Thymus (tissue), 11 donors: ENCODE data around the gene TCF7. TPM values are rescaled to one million over a fixed set of nuclear protein-coding genes. Genes with fewer than 3 reads are reported as not detected.
A peak's percentile ranks its signal among the peaks of the same experiment; 100 is the strongest.
"Not testable (repeated sequence)": the region's sequence is repeated elsewhere in the genome, so short reads cannot be mapped to it uniquely, and the experiment has no call there.

Source experiments
- DNase-seq, 9 donors: peaks; one replicate each; pipeline ENCODE4 v3.0.0-alpha.2; 2013; ENCODE audit warnings: low spot score in 9 of 9, low read depth in 6 of 9, missing footprints in 1 of 9
- H3K27ac ChIP-seq, 2 donors: one replicate each; pipeline ENCODE4 v1.5.1; 2013; ENCODE audit warnings: control low read depth in 1 of 2, low read depth in 1 of 2, low read length in 1 of 2, mild to moderate bottlenecking in 1 of 2, moderate library complexity in 1 of 2
- H3K27me3 ChIP-seq, 2 donors: one replicate each; pipeline ENCODE4 v1.5.1; 2013; ENCODE audit warnings: low read length in 1 of 2; ENCODE audit not compliant: control insufficient read depth in 2 of 2, insufficient read depth in 1 of 2
- H3K36me3 ChIP-seq, 2 donors: one replicate each; pipeline ENCODE4 v1.5.1; 2013; ENCODE audit warnings: low read length in 1 of 2, mild to moderate bottlenecking in 1 of 2, moderate library complexity in 1 of 2; ENCODE audit not compliant: control insufficient read depth in 2 of 2, insufficient read depth in 2 of 2
- H3K4me1 ChIP-seq, 2 donors: one replicate each; pipeline ENCODE4 v1.5.1; 2013; ENCODE audit warnings: low read length in 2 of 2; ENCODE audit not compliant: control insufficient read depth in 2 of 2, insufficient read depth in 2 of 2
- H3K4me3 ChIP-seq, 2 donors: one replicate each; pipeline ENCODE4 v1.5.1; 2013; ENCODE audit warnings: low read length in 2 of 2, control low read depth in 1 of 2, mild to moderate bottlenecking in 1 of 2
- H3K9me3 ChIP-seq, 2 donors: one replicate each; pipeline ENCODE4 v1.5.1; 2013; ENCODE audit warnings: low read length in 1 of 2, mild to moderate bottlenecking in 1 of 2; ENCODE audit not compliant: control insufficient read depth in 2 of 2, insufficient read depth in 1 of 2
- WGBS: extraction: QIAGEN DNeasy Blood & Tissue Kit; methylation state at CpG from one replicate; pipeline ENCODE4 v1.1.7; 2013; 5-methylcytosine and 5-hydroxymethylcytosine counted together
- polyA plus RNA-seq: library from polyadenylated mRNA; stranded (reverse); fragments of 200-250 nt; gene quantifications from one replicate; pipeline ENCODE4 v1.2.3, GENCODE V29; 2013
- total RNA-seq: library from RNA; stranded (reverse); fragments of 120-200 nt; gene quantifications from one replicate; pipeline ENCODE4 v1.2.4, GENCODE V29; 2013
- donor health status: healthy.

Gene TCF7
- total and polyA plus RNA-seq, 2 donors, result 247 to 265 TPM

DNA sequence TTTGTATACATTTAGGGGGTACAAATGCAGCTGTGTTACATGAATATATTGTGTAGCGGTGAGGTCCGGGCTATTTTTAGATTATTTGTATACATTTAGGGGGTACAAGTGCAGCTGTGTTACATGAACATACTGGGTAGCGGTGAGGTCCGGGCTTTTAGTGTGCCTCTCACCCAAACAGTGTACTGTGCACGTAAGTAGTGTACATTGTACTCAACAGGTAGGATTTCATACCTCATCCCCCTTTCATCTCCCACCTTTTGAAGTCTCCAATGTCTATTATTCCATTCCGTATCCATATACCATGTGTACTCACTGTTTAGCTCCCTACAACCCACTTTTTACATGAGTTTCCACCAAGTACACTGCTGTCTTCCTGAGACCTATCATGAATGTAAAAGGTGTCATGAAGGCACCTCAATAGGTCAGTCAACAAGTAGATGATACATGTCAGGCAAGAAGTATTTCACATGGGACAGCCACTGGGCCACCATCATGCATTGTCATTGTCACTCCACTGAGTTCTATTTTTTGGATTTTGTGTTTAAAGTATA lies 34.6 kb downstream of the TCF7 start:
- no peaks in the 10 kb centered on the region for H3K27me3 ChIP-seq
- peaks cover 0 to 56% of the 10 kb centered on the region in 2 donors for H3K4me1 ChIP-seq
- H3K27ac ChIP-seq, result peak overlapping the region; percentile 20 to 79
- WGBS, result 91% methylated on average over 6 of the region's 6 CpGs
- peaks cover 48 to 93% of the 10 kb centered on the region in 2 donors for H3K36me3 ChIP-seq
- DNase-seq, result peak in 3 of 9 donors; percentile 3 to 48 (median 21)
- no peaks in the 10 kb centered on the region for H3K9me3 ChIP-seq
- no peak overlapping the region for H3K4me3 ChIP-seq

DNA sequence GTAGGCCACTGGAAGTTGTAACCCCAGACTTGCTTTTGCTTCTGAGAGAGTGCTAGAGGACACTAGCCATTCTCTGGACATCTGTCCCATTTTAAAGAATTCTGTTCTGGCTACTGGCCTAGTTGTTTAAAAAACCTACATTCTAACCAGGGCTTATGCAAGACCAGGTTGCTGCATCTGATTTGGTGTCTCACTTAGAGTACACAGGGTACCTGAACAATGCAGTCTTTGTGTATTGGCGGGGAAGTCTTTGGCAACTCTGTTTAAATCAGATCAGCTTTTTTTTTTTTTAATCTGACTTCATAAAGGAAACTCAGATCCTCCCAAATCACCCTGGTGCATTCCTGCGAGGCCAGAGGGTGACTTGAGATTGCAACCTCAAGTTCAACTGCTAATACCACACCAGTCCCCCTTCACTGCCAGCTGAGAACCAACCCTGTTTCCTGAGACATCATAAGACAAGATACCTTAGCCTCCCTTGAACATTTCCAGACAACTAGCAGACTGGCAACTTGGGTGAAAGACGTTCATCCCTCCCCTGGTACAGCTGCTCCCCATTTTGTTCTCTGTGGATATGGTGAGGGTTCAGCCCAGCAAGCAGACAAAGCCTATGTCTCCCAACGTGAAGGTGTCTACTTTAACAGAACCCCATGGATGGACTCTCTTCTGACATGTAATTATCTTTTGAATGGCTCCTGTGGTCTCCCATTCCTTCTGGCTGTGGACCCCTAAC lies 35.3 kb downstream of the TCF7 start:
- no peak overlapping the region for H3K4me3 ChIP-seq
- WGBS, result 87% methylated on average over 4 of the region's 4 CpGs
- no peaks in the 10 kb centered on the region for H3K27me3 ChIP-seq
- H3K9me3 ChIP-seq, result no peaks in the 10 kb centered on the region
- H3K36me3 ChIP-seq, result peaks cover 43 to 91% of the 10 kb centered on the region in 2 donors
- peaks cover 0 to 50% of the 10 kb centered on the region in 2 donors for H3K4me1 ChIP-seq
- peak overlapping the region; percentile 66 to 79 for H3K27ac ChIP-seq
- DNase-seq, result peak in 3 of 9 donors; percentile 4 to 33 (median 6)

DNA sequence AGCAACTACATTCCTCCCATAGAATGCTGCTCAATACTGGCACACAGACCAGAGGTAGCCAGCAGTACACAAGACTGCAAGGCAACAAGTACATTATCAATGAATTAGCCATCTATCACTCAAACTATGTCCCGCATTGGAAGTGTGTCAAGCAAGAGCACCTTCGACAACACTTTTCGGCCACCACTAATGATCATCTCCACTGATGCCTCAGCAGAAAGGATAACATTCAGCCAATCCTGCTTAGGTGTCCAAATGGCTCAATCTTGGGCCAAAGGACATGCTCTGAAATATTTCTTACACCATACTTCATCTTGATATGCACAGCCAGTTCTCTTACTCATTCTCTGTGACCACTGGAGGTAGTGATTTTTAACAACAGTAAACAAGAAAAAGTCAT lies 37.2 kb downstream of the TCF7 start:
- Histone ChIP-seq H3K4me3 (no peak overlapping the region), H3K27me3 (no peaks in the 10 kb centered on the region), H3K4me1 (peaks cover 0 to 30% of the 10 kb centered on the region in 2 donors), H3K9me3 (no peaks in the 10 kb centered on the region), H3K36me3 (peaks cover 30 to 91% of the 10 kb centered on the region in 2 donors), H3K27ac (no peak overlapping the region)
- DNase-seq, result no peak
- 98% methylated on average over 3 of the region's 3 CpGs for WGBS

DNA sequence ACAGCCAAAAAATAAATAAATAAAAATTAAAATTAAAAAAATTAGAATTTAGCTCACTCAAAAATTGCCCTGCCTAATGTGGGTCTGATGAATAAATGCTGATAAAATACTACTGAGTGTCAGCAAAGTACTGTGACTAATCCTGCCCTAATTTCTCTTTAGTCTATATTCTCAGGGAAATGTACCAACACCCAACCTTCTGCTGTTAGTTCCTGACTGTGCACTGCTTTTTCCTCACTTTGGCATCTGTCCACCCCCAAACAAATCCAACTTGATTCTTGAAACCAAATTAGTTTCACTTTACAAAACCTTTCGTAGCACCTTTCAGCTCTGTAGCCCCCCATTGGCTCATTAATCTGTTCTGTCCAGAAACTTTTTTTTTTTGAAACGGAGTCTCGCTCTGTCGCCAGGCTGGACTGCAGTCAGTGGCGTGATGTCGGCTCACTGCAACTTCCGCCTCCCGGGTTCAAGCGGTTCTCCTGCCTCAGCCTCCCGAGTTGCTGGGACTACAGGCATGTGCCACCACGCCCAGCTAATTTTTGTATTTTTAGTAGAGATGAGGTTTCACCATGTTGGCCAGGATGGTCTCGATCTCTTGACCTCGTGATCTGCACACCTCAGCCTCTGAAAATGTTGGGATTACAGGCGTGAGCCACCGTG lies 37.8 kb downstream of the TCF7 start:
- 96% methylated on average over 15 of the region's 15 CpGs for WGBS
- Histone ChIP-seq H3K27ac (peak overlapping the region in 1 of 2 donors; percentile 25), H3K36me3 (peaks cover 24 to 86% of the 10 kb centered on the region in 2 donors), H3K4me1 (peaks cover 0 to 25% of the 10 kb centered on the region in 2 donors)
- not testable (repeated sequence) for H3K4me3 ChIP-seq, DNase-seq, H3K9me3 ChIP-seq, H3K27me3 ChIP-seq

DNA sequence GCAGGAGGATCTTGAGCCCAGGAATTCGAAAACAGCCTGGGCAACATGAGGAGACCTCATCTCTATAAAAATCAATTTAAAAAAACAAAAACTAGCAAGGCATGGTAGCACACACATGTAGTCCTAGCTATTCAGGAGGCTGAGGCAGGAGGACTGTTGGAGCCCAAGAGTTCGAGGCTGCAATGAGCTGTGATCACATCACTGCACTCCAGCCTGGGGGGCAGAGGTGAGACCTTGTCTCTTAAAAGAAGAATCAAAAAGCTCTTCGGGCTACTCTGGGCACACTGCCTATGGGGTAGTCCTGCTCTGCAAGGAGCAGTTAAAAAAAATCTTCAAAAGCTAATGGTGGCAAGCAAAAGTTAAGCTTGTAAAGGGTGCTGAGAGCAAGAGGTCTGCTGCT lies 38.8 kb downstream of the TCF7 start:
- H3K4me1 ChIP-seq, result peaks cover 0 to 23% of the 10 kb centered on the region in 2 donors
- H3K36me3 ChIP-seq, result peaks cover 22 to 88% of the 10 kb centered on the region in 2 donors
- no peaks in the 10 kb centered on the region for H3K27me3 ChIP-seq
- WGBS, result 99% methylated on average over 3 of the region's 3 CpGs
- no peak for DNase-seq
- no peak overlapping the region for H3K27ac ChIP-seq
- H3K9me3 ChIP-seq, result no peaks in the 10 kb centered on the region
- H3K4me3 ChIP-seq, result no peak overlapping the region

DNA sequence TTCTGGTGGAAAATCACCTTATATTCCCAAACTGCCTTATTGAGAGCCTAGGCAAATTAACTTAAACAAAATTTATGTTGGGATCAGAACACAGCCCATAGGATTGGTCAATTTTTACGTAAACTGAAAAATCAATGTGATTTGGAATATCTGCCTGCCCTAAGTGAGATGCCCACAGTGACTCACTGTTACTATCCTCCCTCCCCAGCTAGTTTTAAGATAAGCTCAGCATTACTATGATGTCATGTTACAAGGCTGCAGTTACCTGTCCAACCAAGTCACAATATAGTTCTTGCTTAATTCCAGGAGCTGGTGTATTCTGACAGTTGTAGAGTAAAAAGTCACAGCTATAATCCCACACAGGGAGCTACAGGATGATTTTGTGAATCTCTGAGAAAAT lies 39.2 kb downstream of the TCF7 start:
- Histone ChIP-seq H3K9me3 (no peaks in the 10 kb centered on the region), H3K27me3 (no peaks in the 10 kb centered on the region), H3K36me3 (peaks cover 22 to 88% of the 10 kb centered on the region in 2 donors), H3K27ac (no peak overlapping the region), H3K4me3 (no peak overlapping the region), H3K4me1 (peaks cover 0 to 23% of the 10 kb centered on the region in 2 donors)
- WGBS, result 100% methylated on average over 1 of the region's 1 CpG
- DNase-seq, result no peak

DNA sequence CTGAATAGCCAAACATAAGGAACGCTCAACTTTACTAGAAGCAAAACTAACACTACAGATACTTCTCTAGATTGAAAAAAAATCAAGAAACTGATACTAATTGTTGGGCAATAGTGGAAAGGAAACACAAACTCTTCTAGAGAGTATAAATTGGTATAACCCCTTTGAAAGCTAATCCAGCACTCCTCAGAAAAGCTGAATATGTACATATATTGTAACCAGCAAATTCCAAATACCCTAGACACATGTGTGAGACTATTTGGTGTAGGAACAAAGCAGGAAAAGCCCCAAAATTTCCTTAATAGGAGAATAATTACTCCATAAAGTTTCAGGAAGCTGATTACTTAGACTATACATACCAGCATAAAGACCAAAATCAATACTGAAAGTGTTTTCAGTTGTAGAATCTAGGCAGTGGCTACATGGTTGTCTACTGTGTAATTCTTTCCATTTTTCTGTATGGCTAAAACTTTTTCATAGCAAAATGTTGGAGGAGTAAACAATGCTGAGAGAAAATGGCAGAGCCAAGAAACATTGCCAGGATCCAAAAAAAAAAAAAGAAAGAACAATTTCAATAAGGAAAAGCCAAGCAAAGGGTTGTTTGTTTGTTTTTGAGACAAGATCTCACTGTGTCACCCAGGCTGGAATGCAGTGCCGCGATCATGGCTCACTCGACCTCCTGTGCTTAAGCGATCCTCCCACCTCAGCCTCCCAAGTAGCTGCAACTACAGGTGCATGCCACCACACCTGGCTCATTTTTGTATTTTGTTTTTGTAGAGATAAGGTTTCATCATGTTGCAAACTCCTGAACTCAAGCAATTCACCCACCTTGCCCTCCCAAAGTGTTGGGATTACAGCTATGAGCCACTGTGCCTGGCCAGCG lies 47.3 kb downstream of the TCF7 start:
- no peaks in the 10 kb centered on the region for H3K27me3 ChIP-seq
- DNase-seq, result no peak
- 97% methylated on average over 6 of the region's 6 CpGs for WGBS
- peaks cover 42 to 91% of the 10 kb centered on the region in 2 donors for H3K36me3 ChIP-seq
- H3K27ac ChIP-seq, result no peak overlapping the region
- no peak overlapping the region for H3K4me3 ChIP-seq
- H3K4me1 ChIP-seq, result no peaks in the 10 kb centered on the region
- H3K9me3 ChIP-seq, result peaks cover 2 to 5% of the 10 kb centered on the region in 2 donors

DNA sequence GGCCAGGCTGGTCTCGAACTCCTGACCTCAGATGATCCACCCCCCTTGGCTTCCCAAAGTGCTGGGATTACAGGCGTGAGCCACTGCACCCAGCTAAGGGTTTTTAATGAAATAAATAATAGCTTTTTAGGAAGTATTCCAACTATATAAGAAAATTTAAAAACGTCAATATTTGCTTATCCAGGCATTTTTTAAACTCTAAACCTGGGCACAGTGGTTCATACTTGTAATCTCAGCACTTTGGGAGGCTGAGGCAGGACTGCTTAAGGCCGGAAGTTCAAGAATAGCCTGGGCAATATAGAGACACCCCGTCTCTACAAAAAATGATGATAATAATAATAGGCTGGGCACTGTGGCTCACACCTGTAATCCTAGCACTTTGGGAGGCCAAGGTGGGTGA lies 48.1 kb downstream of the TCF7 start:
- Histone ChIP-seq H3K4me1 (no peaks in the 10 kb centered on the region), H3K9me3 (peaks cover 2 to 5% of the 10 kb centered on the region in 2 donors), H3K27ac (no peak overlapping the region), H3K27me3 (no peaks in the 10 kb centered on the region), H3K36me3 (peaks cover 42 to 94% of the 10 kb centered on the region in 2 donors), H3K4me3 (no peak overlapping the region)
- DNase-seq, result no peak
- WGBS, result 98% methylated on average over 5 of the region's 5 CpGs
